Smooth muscle cell (in vitro differentiated cells): Measurements from ENCODE around the gene TTC23. TPM values are rescaled to one million over a fixed set of nuclear protein-coding genes. Genes with fewer than 3 reads are reported as not detected.

Source experiments
- DNase-seq: peaks from one replicate; lab custom pipeline; 2025; ENCODE audit not compliant: unreplicated experiment; lab: John Stamatoyannopoulos, UW
- H2AFZ ChIP-seq: fragments of 200-600 bp; sonication (generic); 2 replicates; pipeline ENCODE4 v1.6.0; 2016; ENCODE audit warnings: antibody characterized with exemption, low read depth, mild to moderate bottlenecking
- H3F3A ChIP-seq: fragments of 200-600 bp; sonication (generic); 2 replicates; pipeline ENCODE4 v1.6.0; 2017; ENCODE audit warnings: antibody characterized with exemption, low read depth
- H3K27ac ChIP-seq: fragments of 200-600 bp; sonication (generic); 2 replicates; pipeline ENCODE4 v1.5.1; 2016; ENCODE audit warnings: low read depth, mild to moderate bottlenecking
- H3K27me3 ChIP-seq: fragments of 200-600 bp; sonication (generic); 2 replicates; pipeline ENCODE4 v1.6.1; 2016; ENCODE audit warnings: low read depth, mild to moderate bottlenecking
- H3K36me3 ChIP-seq: fragments of 200-600 bp; sonication (generic); 2 replicates; pipeline ENCODE4 v1.5.1; 2016; ENCODE audit warnings: low read depth
- H3K4me1 ChIP-seq: fragments of 200-600 bp; sonication (generic); 2 replicates; pipeline ENCODE4 v1.5.1; 2016; ENCODE audit warnings: low read depth
- H3K4me2 ChIP-seq: fragments of 200-600 bp; sonication (generic); 2 replicates; pipeline ENCODE4 v1.6.0; 2016; ENCODE audit warnings: mild to moderate bottlenecking
- H3K4me3 ChIP-seq: fragments of 200-600 bp; sonication (generic); 2 replicates; pipeline ENCODE4 v1.5.1; 2016; ENCODE audit warnings: mild to moderate bottlenecking
- H3K79me2 ChIP-seq: fragments of 200-600 bp; sonication (generic); 2 replicates; pipeline ENCODE4 v1.6.0; 2016; ENCODE audit warnings: low read depth, mild to moderate bottlenecking
- H3K9ac ChIP-seq: fragments of 200-600 bp; sonication (generic); 2 replicates; pipeline ENCODE4 v1.6.0; 2016; ENCODE audit warnings: low read depth
- H3K9me3 ChIP-seq: fragments of 200-600 bp; sonication (generic); replicated peaks from 2 replicates; pipeline ENCODE4 v1.5.1; 2016; ENCODE audit warnings: low read depth
- H4K20me1 ChIP-seq: fragments of 200-600 bp; sonication (generic); 2 replicates; pipeline ENCODE4 v1.6.0; 2016; ENCODE audit warnings: low read depth
- CTCF ChIP-seq: fragments of 200-600 bp; sonication (generic); IDR thresholded peaks from 2 replicates; pipeline ENCODE4 v1.5.1; 2017; ENCODE audit warnings: borderline replicate concordance, mild to moderate bottlenecking, antibody characterized with exemption; ENCODE audit not compliant: insufficient read depth, poor library complexity, severe bottlenecking
- WGBS: methylation state at CpG from one replicate; pipeline ENCODE4 v1.1.7; 2016; ENCODE audit warnings: low lambda C conversion rate; 5-methylcytosine and 5-hydroxymethylcytosine counted together
- polyA plus RNA-seq: library from polyadenylated mRNA; unstranded; fragments of >200 nt; fragmentation: Nextera tagmentation; extraction: Ambion mirVana; gene quantifications from 2 replicates; pipeline ENCODE4 v1.2.1, GENCODE V29; 2016
- total RNA-seq: library from RNA; depleted of rRNA; stranded (reverse); fragments of >200 nt; gene quantifications from 2 replicates; pipeline ENCODE4 v1.2.3, GENCODE V29; 2014

The TTC23 gene
- total and polyA plus RNA-seq, 2 experiments from 2014 or later = 25.0 to 45.4 TPM

- 94% methylated on average over 11 of the region's 11 CpGs for WGBS
- TF ChIP-seq CTCF = no peak
- H3K9ac ChIP-seq = no peak overlapping the region
- no peaks in the 10 kb centered on the region for H3K36me3 ChIP-seq
- H2AFZ ChIP-seq = no peak overlapping the region
- no peaks in the 10 kb centered on the region for H3K9me3 ChIP-seq
- H3K4me1 ChIP-seq = peaks cover 6% of the 10 kb centered on the region
- H3K27ac ChIP-seq = no peak overlapping the region
- H3F3A ChIP-seq = no peaks in the 10 kb centered on the region
- H3K4me3 ChIP-seq = no peak overlapping the region
- no peak overlapping the region for H3K4me2 ChIP-seq
- H3K79me2 ChIP-seq = no peaks in the 10 kb centered on the region
- no peak for DNase-seq
- peaks cover 3% of the 10 kb centered on the region for H3K27me3 ChIP-seq
- no peaks in the 10 kb centered on the region for H4K20me1 ChIP-seq
These were observed 153.0 kb downstream of the TTC23 start for GRCh38 chr15:99096173-99096893.

DNA sequence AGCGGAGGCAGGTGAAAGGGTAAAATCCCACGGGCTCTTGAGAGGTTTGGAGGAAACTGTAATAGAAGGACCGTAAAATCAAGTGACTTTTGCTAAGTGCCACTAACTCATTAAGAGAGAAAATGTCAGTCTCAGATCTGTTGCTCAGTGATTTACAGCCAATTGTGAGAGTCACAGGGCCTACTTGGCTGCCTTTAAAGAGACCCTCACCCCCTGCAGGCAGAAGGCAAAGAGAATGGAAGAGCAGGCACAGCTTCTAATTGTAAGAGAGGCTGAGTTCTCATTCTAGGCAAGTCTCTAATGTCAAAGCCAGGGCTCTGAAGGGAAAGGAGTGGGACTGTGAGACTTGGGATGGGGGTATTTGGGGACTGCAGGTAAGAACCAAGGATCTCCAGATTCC, 153.8 kb downstream of the TTC23 start:
- TF ChIP-seq CTCF = no peak
- H3K4me3 ChIP-seq = no peak overlapping the region
- DNase-seq = no peak
- H3K4me1 ChIP-seq = peaks cover 3% of the 10 kb centered on the region
- 49% methylated on average over 3 of the region's 3 CpGs for WGBS
- no peaks in the 10 kb centered on the region for H3K79me2 ChIP-seq
- H3K9ac ChIP-seq = no peak overlapping the region
- H3F3A ChIP-seq = no peaks in the 10 kb centered on the region
- no peak overlapping the region for H2AFZ ChIP-seq
- peaks cover 3% of the 10 kb centered on the region for H3K27me3 ChIP-seq
- H3K36me3 ChIP-seq = no peaks in the 10 kb centered on the region
- no peaks in the 10 kb centered on the region for H3K9me3 ChIP-seq
- no peaks in the 10 kb centered on the region for H4K20me1 ChIP-seq
- H3K4me2 ChIP-seq = no peak overlapping the region
- no peak overlapping the region for H3K27ac ChIP-seq

DNA sequence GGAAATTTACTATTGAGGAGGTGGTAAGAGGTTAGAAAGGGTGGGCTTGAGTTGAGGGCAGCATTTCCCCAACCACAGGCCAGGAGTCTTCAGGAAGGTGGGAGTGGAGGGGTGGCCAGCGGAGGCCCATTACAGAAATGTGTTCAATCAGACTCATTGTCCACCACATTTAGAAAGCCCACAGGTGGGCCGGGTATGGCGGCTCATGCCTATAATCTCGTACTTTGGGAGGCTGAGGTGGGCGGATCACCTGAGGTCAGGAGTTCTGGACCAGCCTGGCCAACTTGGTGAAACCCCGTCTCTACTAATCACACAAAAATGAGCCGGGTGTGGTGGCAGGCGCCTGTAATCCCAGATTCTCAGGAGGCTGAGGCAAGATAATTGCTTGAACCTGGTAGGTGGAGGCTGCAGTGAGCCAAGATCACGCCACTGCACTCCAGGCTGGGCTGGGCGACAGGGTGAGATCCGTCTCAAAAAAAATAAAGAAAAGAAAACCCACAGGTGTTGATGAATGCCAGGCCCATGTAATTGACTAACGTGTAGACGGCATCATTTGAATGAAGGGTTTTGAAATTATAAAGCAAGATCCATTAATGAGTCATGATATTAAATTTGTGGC, 156.7 kb downstream of the TTC23 start:
- no peaks in the 10 kb centered on the region for H3K9me3 ChIP-seq
- no peak for DNase-seq
- no peaks in the 10 kb centered on the region for H3K27me3 ChIP-seq
- H3F3A ChIP-seq = no peaks in the 10 kb centered on the region
- H3K27ac ChIP-seq = no peak overlapping the region
- H3K4me1 ChIP-seq = peaks cover 3% of the 10 kb centered on the region
- no peak overlapping the region for H3K4me2 ChIP-seq
- H3K79me2 ChIP-seq = no peaks in the 10 kb centered on the region
- no peaks in the 10 kb centered on the region for H4K20me1 ChIP-seq
- H3K36me3 ChIP-seq = no peaks in the 10 kb centered on the region
- H2AFZ ChIP-seq = no peak overlapping the region
- no peak for TF ChIP-seq CTCF
- WGBS = 90% methylated on average over 13 of the region's 13 CpGs
- H3K4me3 ChIP-seq = no peak overlapping the region
- no peak overlapping the region for H3K9ac ChIP-seq
